ENCODE results near the gene OTOP2.

DNA sequence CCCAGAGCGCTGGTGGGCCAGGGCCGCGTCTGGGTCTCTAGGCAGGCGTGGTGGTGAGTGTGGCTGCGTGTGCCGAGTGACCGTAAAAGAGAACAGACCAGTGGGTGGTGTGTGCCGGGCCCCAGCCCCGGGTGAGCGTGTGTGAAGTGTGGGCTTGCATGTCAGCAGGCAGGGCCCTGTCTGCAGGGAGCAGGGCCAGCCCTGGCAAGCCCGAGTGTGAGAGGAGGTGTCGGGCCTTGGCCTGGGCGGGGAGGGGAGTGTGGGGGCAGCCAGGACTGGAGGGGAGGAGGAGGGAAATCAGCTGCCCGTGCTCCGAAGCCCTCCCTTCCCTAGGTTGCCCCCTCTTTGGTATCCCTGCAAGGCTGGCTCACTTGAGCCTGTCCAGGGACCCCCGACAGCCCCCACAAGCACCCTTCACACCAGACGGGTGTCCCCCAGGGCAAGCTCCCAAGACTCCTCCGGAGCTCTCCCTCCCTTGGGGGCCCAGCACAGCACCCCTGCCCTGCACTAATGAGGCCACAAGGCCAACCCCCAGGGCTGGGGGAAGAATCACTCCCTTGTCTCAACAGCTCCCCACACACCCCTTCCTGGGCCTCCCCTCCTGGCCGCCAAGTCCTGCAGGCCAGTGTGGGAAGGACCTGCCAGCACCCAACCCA lies 2.9 kb upstream of the OTOP2 start:
- TF ChIP-seq EZH2phosphoT487 (IDR thresholded peaks at IDR 0.05; ENCODE audit: insufficient read depth, low read depth) (no peak), EZH2 (IDR thresholded peaks at IDR 0.05; ENCODE audit: insufficient read depth, poor library complexity, severe bottlenecking) (no peak)
